HG03457 (cell line): ENCODE data around the gene BMPR1B.

Experiments
- ATAC-seq: cut with Tn5 transposase; IDR thresholded peaks from one replicate; pipeline ENCODE4 v1.9.1; 2021; ENCODE audit warnings: moderate number of reproducible peaks; ENCODE audit not compliant: unreplicated experiment

Gene BMPR1B

GRCh38 chr4:95180531-95181242 is 422.9 kb downstream of the BMPR1B start:
- no peak for ATAC-seq

DNA sequence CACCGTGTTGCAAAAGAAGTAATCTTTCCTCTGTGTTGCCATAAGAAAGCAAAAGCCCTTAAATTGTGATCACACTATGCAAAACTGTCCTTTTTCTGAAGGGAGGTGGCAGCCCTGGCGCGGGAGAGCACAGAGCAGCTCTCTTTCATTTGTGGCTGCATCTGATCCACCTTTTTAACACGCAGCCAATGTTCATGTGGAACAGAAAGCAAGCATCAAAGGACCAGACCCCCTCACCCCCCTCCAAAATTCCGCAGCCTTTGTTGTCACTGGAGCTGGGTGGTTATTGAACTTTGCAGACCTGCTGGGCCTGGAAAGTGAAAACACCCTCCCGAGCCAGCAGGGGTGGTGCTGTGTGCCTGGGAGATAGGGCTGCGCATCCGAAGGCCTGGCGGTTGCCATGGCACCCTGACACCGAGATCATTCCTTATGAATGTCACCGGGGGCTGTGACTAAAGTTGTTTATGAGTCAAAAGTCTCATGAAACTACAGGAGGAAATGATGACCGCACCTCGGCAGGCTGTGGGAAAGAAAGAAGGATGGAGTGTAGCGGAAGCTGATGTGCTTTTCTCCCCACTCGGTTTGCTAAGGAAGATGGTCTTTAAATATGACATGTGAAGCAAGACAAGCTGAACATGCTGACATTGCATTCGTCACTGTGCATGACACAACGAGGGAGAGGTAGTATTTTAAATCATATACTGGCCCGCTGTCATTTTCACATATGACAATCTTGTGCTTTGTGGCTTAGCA is 423.7 kb downstream of the BMPR1B start:
- no peak for ATAC-seq

GRCh38 chr4:95181996-95182306 is 424.2 kb downstream of the BMPR1B start:
- no peak for ATAC-seq

- no peak for ATAC-seq
These were observed 426.1 kb downstream of the BMPR1B start for GRCh38 chr4:95183656-95184408.

DNA sequence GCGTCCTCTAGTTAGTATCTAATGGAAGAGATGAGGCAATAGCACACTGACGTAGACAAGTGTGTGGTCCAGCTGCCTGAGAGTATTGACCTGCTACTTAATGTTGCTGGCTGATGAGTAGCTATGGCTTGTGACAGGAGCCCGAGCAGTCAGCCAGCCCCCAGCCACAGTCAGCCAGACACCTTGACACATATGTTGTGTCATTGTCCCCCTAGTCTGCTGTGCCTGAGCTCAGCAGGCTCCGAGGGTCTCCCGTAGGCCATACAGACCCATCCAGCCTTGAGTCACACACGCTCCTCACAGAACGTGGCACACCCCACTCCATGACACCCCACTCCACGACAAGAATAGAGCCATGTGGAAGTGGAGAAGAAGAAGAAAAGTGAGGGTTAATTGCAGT is 428.9 kb downstream of the BMPR1B start:
- ATAC-seq, result no peak

DNA sequence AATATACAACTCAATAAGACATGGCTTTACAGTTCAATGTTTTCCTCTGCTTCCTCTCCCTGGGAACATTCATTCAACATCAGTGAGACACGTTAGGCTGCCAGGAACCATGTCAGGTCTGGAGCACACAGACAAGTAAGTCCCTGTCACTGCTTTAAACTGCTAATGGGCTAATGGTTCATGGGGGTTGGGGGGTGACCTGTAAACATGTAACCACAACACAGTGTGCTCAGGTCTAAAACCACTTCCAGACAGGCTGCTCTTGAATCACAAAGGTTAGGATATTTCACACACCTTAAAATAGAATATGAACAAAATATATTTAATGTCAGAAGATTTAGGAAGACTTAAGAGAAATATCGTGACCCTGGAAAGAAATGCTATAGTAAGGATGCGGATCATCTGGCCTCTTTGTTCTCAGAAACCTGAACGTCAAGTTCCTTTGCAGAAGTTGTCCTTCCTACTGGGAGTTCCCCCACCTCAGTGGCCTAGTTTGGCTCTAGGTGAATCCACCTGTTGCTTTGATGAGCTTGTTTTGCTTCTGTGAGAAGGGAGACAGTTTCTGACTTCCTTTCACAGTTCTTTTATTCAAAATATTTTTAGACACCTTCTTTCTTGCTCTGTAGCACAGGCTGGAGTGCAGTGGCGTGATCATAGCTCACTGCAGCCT is 431.1 kb downstream of the BMPR1B start:
- ATAC-seq, result no peak

- ATAC-seq, result no peak
These were observed 433.1 kb downstream of the BMPR1B start for GRCh38 chr4:95190751-95191436.

GRCh38 chr4:95191537-95191936 is 433.8 kb downstream of the BMPR1B start:
- no peak for ATAC-seq

DNA sequence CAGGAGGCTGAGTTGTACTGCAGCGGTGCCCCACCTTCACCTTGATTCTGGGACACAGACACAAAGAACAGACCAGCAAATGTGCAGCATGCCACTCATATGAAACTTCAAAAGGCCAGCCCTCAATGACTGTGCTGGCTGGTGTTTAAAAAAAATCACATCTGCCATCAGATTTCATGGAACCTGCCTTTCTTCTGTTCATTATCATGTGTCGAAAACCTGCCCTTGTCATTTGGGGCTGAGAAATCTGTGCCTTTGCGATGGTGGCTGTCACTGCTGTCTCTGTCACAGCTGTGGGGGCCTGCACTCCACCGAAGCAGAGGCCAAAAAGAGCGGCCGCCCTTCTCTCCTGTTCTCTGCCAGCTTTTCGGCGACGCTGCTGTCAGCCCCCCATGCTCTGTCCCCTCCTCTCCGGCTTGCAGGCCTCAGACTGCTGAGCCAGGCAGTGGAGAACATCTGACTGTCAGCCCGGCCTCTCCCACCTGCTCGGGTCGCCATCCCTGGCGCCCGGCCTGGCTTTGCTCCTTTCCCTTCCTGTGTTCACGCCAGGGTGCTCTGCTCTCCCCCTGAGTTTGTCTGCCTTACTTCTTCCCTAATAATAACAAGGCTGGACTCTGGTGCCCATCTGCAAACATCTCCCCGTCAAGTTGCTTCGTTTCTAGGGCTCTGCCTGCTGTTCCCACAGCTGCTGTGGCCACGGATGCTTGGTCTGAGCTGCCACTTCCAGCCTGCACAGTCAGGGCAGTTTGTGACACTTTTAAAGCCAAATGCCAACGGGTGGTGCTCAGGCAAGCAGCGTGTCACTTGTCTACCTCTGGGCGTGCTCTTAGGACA is 435.9 kb downstream of the BMPR1B start:
- ATAC-seq, result no peak

DNA sequence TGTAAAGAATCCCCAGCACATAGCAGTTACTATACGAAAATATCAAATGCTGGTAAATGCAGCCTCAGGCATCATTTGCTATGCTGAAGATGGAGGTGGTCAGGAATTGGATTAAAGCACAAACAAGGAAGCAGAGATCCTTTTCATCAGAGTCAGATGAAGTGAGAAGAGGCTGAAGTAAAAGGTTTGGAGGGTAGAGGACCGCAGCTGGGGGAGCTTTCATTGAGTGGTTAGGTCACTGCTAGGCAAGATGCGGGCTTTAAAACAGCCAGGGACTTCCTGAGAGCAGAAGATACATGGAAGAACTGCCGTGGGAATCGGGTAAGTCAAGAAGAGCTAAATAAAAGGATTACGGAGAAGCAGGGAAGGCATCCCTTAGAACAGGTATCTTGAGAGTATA is 439.6 kb downstream of the BMPR1B start:
- no peak for ATAC-seq

GRCh38 chr4:95198961-95199360 is 441.2 kb downstream of the BMPR1B start:
- no peak for ATAC-seq

- no peak for ATAC-seq
These were observed 446.6 kb downstream of the BMPR1B start for GRCh38 chr4:95204267-95204844.

DNA sequence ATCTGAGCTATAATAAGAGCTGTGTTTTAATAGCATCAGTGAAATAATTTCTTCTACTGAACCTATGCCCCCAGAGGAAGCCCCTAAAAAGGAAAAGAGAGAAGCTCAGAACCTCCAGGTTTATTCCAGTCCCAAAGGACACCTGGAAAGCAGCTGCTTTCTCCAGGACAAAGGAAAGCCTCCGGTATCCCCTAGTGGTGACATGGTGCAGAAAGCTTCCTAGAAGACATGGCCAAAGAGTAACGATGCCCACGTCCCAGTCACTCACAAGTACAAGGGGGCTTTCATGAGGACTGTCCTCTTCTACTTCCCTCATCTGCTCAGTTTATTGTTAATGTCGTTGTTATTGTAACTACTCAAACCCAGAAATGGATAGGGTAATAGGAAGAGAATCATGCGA is 447.1 kb downstream of the BMPR1B start:
- ATAC-seq, result no peak
